Naive thymus-derived CD4-positive, alpha-beta T cell (primary cell): ENCODE data around the gene KDM4B. TPM values are rescaled to one million over a fixed set of nuclear protein-coding genes. Genes with fewer than 3 reads are reported as not detected.

ENCODE experiments used
- ATAC-seq: fragments of 150-1000 bp; cut with Tn5 transposase; 2 replicates; pipeline ENCODE4 v1.10.0; 2021; ENCODE audit warnings: mild to moderate bottlenecking, moderate library complexity
- CTCF ChIA-PET: fragments of 350-600 bp; sonication (Branson Sonifier 250); formaldehyde crosslinking; loops from one replicate; lab custom pipeline; 2021; ENCODE audit warnings: antibody characterized with exemption; lab: Charles Lee
- POLR2A ChIA-PET: fragments of 350-600 bp; sonication (Branson Sonifier 250); formaldehyde crosslinking; loops from one replicate; lab custom pipeline; 2021; ENCODE audit warnings: antibody characterized with exemption, inconsistent platforms; lab: Charles Lee
- DNase-seq, 9 donors: peaks; one replicate each; pipeline versions ENCODE4 v3.0.0 to v3.0.0-alpha.2; 2020 to 2022; ENCODE audit warnings: mixed read lengths in 1 of 9
- H3K27ac ChIP-seq: one replicate; pipeline ENCODE4 v1.7.0; 2013; ENCODE audit warnings: mild to moderate bottlenecking, low read depth, low read length, moderate library complexity
- H3K27me3 ChIP-seq, 2 donors: one replicate each; pipeline ENCODE4 v1.7.0; 2013; ENCODE audit warnings: low read length in 2 of 2, mild to moderate bottlenecking in 2 of 2, moderate library complexity in 2 of 2; ENCODE audit not compliant: control insufficient read depth in 2 of 2, insufficient read depth in 2 of 2
- H3K36me3 ChIP-seq, 3 experiments: 1 replicate in 2 of 3; 2 replicates in 1 of 3; pipeline ENCODE4 v1.7.0; 2013; ENCODE audit warnings: low read length in 3 of 3, mild to moderate bottlenecking in 3 of 3, moderate library complexity in 1 of 3; ENCODE audit not compliant: insufficient read depth in 3 of 3, control insufficient read depth in 2 of 3
- H3K4me1 ChIP-seq, 2 donors: one replicate each; pipeline ENCODE4 v1.7.0; 2013; ENCODE audit warnings: low read length in 2 of 2, mild to moderate bottlenecking in 2 of 2, moderate library complexity in 1 of 2; ENCODE audit not compliant: control insufficient read depth in 2 of 2, insufficient read depth in 2 of 2
- H3K4me3 ChIP-seq: 2 replicates; pipeline ENCODE4 v1.7.0; 2013; ENCODE audit warnings: mild to moderate bottlenecking, low read length
- H3K9me3 ChIP-seq, 3 experiments: 1 replicate in 2 of 3; 2 replicates in 1 of 3; pipeline ENCODE4 v1.7.0; 2013; ENCODE audit warnings: low read length in 3 of 3; ENCODE audit not compliant: control insufficient read depth in 2 of 3
- H3K27ac Mint-ChIP-seq, 9 donors: one replicate each; pipeline ENCODE4 v1.8.0; 2020 to 2022; ENCODE audit warnings: mixed read lengths in 9 of 9, mild to moderate bottlenecking in 8 of 9, moderate library complexity in 5 of 9, inconsistent platforms in 2 of 9
- H3K27me3 Mint-ChIP-seq, 5 donors: one replicate each; pipeline ENCODE4 v1.8.0; 2021 to 2022; ENCODE audit warnings: mixed read lengths in 5 of 5, mild to moderate bottlenecking in 1 of 5
- H3K36me3 Mint-ChIP-seq, 5 donors: one replicate each; pipeline ENCODE4 v1.8.0; 2020 to 2022; ENCODE audit warnings: mixed read lengths in 5 of 5, mild to moderate bottlenecking in 3 of 5, inconsistent platforms in 1 of 5
- H3K4me1 Mint-ChIP-seq, 7 donors: one replicate each; pipeline ENCODE4 v1.8.0; 2020 to 2022; ENCODE audit warnings: mixed read lengths in 7 of 7, mild to moderate bottlenecking in 3 of 7, inconsistent platforms in 1 of 7
- H3K4me3 Mint-ChIP-seq, 10 donors: one replicate each; pipeline ENCODE4 v1.8.0; 2020 to 2022; ENCODE audit warnings: mild to moderate bottlenecking in 10 of 10, mixed read lengths in 10 of 10, moderate library complexity in 6 of 10, inconsistent platforms in 2 of 10
- H3K9me3 Mint-ChIP-seq, 11 donors: one replicate each; pipeline ENCODE4 v1.8.0; 2020 to 2022; ENCODE audit warnings: mixed read lengths in 11 of 11, mild to moderate bottlenecking in 4 of 11, inconsistent platforms in 1 of 11, moderate library complexity in 1 of 11
- intact Hi-C, 2 donors: fragments of 100-400 bp; cut with micrococcal nuclease; formaldehyde crosslinking; loops; one replicate each; pipeline ENCODE4 v1.15.1; 2023
- polyA plus RNA-seq, 2 donors: library from polyadenylated mRNA; unstranded; fragments of 300-500 nt; fragmentation: Illumina TruSeq; gene quantifications; one replicate each; pipeline ENCODE4 v1.2.3, GENCODE V29; 2021
- total RNA-seq, 6 experiments: library from RNA in 5 of 6; stranded (reverse) in 5 of 6; gene quantifications; 1 replicate in 5 of 6; 2 replicates in 1 of 6; pipeline ENCODE4 v1.2.3 and lab custom pipeline; 2021 to 2026

Gene KDM4B
- total and polyA plus RNA-seq, 7 experiments from 2014 or later: 8.1 to 78.0 (median 46.7) TPM

DNA sequence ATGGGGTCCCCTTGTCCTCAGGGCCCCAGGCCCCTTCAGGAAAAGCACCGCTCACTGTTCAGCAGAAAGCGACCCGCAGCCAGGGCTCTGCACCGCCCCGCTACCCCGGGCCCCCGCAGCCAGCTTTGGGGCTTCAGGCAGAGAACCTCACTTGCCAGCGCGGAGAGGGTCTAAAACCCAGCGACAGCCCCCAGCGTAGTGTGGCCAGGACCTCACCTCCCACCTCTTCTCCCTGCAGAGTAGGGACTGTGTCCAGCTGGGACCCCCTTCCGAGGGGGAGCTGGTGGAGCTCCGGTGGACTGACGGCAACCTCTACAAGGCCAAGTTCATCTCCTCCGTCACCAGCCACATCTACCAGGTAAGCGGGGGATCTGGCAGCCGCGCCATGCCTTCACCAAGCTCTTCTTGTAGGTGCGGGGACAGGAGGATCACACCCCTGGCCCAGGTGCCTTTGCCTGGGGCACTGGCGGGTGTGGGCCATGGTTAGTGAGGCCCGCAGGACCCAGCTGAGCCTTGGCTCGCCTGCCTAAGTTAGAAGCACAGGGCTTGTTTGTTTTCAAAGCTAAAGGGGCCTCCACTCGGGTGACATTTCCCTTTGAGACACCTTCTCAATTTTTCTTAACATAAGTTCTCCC is 175.7 kb downstream of the KDM4B start:
- Mint-ChIP-seq H3K27me3 (peaks cover 0 to under 1% (median 0%) of the 10 kb centered on the region in 5 donors), H3K36me3 (peaks cover 0 to 34% (median 7%) of the 10 kb centered on the region in 5 donors), H3K27ac (no peak overlapping the region), H3K4me3 (no peak overlapping the region), H3K9me3 (peaks cover 0 to 3% (median 0%) of the 10 kb centered on the region in 11 donors), H3K4me1 (peaks cover under 1 to 15% (median 8%) of the 10 kb centered on the region in 7 donors)
- Histone ChIP-seq H3K27ac (no peak overlapping the region), H3K27me3 (no peaks in the 10 kb centered on the region), H3K36me3 (peaks cover 0 to 65% (median 0%) of the 10 kb centered on the region in 3 experiments), H3K4me1 (peaks cover 5 to 6% of the 10 kb centered on the region in 2 donors), H3K9me3 (no peaks in the 10 kb centered on the region), H3K4me3 (no peak overlapping the region)
- ChIA-PET CTCF (interaction anchor here (0.6 kb wide), 1 partner anchor 740 kb away, joined by 4 read pairs; no protein-coding TSS in a partner anchor), POLR2A (no interaction called here)
- intact Hi-C loops: no loop called here
- peak in 1 of 9 donors; percentile 5 for DNase-seq
- ATAC-seq: no peak

DNA sequence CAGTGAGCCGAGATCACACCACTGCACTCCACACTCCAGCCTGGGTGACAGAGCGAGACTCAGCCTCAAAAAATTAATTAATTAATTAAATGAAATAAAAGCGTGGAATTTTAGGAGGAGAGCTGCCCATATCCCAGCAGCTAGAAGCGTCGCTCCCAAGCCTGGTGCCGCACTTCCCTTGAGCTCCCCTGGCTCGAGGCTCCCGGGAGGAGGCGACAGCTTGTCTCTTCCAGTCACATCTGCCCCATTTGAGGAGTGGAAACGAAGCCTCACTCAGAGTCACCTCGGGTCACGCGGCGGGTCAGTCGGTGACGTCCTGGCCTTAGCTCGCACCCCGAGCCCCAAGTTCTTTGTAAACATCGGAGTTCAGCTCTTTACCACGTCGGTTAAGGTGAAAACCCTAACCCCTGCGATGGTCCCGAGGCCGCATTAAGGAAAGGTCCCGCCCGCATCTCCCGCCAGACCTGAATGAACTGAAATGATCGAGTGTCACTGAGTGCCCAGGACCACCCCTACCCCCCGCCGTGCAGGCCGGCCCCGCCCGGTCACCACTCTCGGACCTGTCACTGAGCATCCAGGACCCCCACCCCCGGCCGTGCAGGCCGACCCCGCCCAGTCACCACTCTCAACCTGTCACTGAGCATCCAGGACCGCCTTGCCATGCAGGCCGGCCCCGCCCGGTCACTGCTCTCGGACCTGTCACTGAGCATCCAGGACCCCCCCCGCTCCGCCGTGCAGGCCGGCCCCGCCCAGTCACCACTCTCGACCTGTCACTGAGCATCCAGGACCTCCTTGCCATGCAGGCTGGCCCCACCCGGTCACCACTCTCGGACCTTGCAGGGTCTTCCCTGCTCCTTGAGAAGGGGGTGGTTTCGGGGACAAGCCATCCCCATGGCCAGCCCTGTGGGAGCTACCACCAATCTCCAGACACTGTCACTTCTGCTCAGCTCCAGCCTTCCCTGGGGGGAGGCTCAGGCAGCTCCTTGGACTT is 176.9 kb downstream of the KDM4B start:
- Histone ChIP-seq H3K36me3 (peaks cover 0 to 67% (median 0%) of the 10 kb centered on the region in 3 experiments), H3K27me3 (no peaks in the 10 kb centered on the region), H3K4me3 (no peak overlapping the region), H3K27ac (no peak overlapping the region), H3K4me1 (no peaks in the 10 kb centered on the region), H3K9me3 (no peaks in the 10 kb centered on the region)
- Mint-ChIP-seq H3K27ac (no peak overlapping the region), H3K9me3 (peaks cover 0 to 2% (median 0%) of the 10 kb centered on the region in 11 donors), H3K27me3 (no peaks in the 10 kb centered on the region), H3K36me3 (peaks cover 0 to 34% (median 7%) of the 10 kb centered on the region in 5 donors), H3K4me3 (no peak overlapping the region), H3K4me1 (peaks cover 0 to 8% (median 3%) of the 10 kb centered on the region in 7 donors)
- ATAC-seq (no peak), DNase-seq (peak in 1 of 9 donors; percentile 8)
- ChIA-PET CTCF (interaction anchor here (0.6 kb wide), 1 partner anchor 12 kb away, joined by 3 read pairs; no protein-coding TSS in a partner anchor), POLR2A (no interaction called here)
- intact Hi-C loops: no loop called here

DNA sequence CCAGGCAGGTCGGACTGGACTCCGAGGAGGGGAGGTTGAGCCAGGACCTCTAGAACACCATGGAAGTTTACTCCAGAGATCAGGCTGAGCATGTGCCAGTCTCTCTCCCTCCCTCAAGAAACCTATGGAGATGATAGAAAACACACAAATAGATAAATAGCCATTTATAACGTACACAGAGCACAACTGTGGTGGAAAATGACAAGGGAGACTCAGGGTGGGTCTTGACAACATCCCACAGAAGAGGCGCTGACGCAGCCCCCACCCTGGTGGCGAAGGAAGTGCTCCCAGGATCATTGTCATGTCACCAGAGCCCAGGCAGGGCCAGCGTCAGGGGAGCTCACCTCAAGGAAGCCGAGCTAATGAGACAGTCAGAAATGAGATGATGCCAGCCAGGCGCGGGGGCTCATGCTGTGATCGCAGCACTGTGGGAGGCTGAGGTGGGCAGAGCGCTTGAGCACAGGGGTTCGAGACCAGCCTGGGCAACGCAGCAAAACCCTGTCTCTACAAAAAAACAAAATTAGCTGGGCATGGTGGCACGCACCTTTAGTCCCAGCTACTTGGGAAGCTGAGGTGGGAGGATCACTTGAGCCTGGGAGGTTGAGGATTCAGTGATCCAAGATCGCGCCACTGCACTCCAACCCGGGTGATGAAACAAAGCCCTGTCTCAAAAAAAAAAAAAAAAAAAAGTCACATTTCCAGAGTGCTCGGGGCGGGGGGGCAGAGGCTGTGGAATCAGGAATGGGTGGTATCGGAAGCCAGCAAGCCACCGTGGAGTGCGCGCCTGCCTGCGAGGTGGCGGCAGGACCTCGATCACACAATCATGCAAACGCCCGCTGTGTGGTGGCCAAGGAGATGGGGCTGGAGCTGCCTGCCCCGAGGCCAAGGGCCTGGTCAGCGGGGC is 178.4 kb downstream of the KDM4B start:
- peak in 1 of 9 donors; percentile 2 for DNase-seq

DNA sequence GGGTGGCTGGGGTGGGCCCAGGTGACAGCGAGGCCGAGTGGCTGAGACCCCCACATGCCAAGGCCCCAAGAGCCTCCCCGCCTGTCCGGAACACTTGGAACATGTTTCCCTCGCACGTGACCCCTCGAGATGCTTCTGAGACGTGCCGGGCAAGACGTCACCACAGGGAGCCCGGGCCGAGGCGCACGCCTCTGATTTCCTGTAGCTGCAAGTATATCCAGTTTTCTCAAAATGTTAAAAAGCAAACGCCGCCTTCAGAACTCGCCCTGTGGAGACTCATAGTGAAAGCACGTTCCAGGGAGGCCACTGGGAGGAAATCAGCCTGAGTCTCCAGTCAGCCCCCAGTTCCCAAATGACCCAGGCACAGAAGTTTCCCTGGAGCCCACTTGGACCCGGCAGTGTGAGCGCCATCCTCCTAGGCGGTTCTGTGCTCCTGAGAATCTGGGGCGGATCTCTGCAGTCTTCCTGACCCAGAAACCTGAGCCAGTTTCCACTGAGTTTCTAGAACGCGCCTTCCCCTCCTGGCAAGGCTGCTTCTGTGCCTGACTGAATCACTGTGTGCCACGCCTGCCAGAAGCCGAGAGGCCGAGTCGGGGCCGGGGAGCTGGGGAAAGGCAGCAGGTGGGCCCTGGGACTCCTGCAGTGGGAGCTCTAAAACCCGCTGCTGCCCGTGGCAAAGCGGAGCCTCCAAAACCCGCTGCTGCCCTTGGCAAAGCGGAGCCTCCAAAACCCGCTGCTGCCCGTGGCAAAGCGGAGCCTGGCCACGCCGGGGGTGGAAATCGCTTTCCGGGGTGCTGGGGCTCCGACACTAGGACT is 179.3 kb downstream of the KDM4B start:
- H3K36me3 Mint-ChIP-seq: peaks cover 0 to 34% (median 7%) of the 10 kb centered on the region in 5 donors
- no peaks in the 10 kb centered on the region for H3K27me3 Mint-ChIP-seq
- POLR2A ChIA-PET: no interaction called here
- ATAC-seq (no peak), DNase-seq (peak in 1 of 9 donors; percentile 2)
- H3K36me3 ChIP-seq: peaks cover 0 to 57% (median 0%) of the 10 kb centered on the region in 3 experiments
- H3K27me3 ChIP-seq: no peaks in the 10 kb centered on the region
- no peaks in the 10 kb centered on the region for H3K4me1 ChIP-seq
- peak overlapping the region in 1 of 9 donors; percentile 38 for H3K27ac Mint-ChIP-seq
- intact Hi-C loops: no loop called here
- no peak overlapping the region for H3K4me3 ChIP-seq
- H3K4me3 Mint-ChIP-seq: no peak overlapping the region
- H3K27ac ChIP-seq: no peak overlapping the region
- H3K9me3 ChIP-seq: no peaks in the 10 kb centered on the region
- peaks cover 0 to 2% (median 0%) of the 10 kb centered on the region in 11 donors for H3K9me3 Mint-ChIP-seq
- H3K4me1 Mint-ChIP-seq: peaks cover 0 to 4% (median 2%) of the 10 kb centered on the region in 7 donors
- CTCF ChIA-PET: no interaction called here

More for the DNA sequence above, 178.4 kb downstream of the KDM4B start:
- ATAC-seq: no peak
- ChIA-PET CTCF (no interaction called here), POLR2A (no interaction called here)
- no peaks in the 10 kb centered on the region for H3K9me3 ChIP-seq
- intact Hi-C loops: no loop called here
- H3K27me3 ChIP-seq: no peaks in the 10 kb centered on the region
- peak overlapping the region in 3 of 9 donors; percentile 43 to 79 (median 51) for H3K27ac Mint-ChIP-seq
- H3K36me3 Mint-ChIP-seq: peaks cover 0 to 34% (median 7%) of the 10 kb centered on the region in 5 donors
- H3K36me3 ChIP-seq: peaks cover 0 to 61% (median 0%) of the 10 kb centered on the region in 3 experiments
- no peak overlapping the region for H3K27ac ChIP-seq
- no peak overlapping the region for H3K4me3 Mint-ChIP-seq
- peaks cover 0 to 2% (median 0%) of the 10 kb centered on the region in 11 donors for H3K9me3 Mint-ChIP-seq
- no peaks in the 10 kb centered on the region for H3K27me3 Mint-ChIP-seq
- no peak overlapping the region for H3K4me3 ChIP-seq
- peaks cover 0 to 8% (median 3%) of the 10 kb centered on the region in 7 donors for H3K4me1 Mint-ChIP-seq
- no peaks in the 10 kb centered on the region for H3K4me1 ChIP-seq

DNA sequence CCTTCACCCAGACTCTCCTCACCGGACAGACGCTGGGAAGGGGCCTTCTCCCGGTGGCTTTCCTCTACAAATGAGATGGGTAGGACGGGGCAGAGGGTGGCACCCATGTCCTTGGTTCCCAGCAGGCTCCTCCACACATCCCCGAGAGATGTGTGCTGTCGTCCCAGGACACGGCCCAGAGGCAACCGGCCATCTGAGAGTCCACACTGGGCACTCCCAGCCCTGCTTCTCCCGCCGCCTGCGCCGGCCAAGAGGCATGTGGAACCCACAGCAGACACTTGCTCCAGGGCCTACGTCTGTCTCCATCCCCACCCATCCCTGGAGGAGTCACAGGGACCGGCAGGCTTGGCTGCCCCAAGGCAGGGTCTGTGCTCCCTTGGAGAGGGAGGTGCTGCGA is 179.9 kb downstream of the KDM4B start:
- H3K27ac Mint-ChIP-seq: peak overlapping the region in 1 of 9 donors; percentile 69
- intact Hi-C loops: no loop called here
- H3K4me1 ChIP-seq: no peaks in the 10 kb centered on the region
- H3K36me3 ChIP-seq: peaks cover 0 to 52% (median 0%) of the 10 kb centered on the region in 3 experiments
- H3K27me3 Mint-ChIP-seq: no peaks in the 10 kb centered on the region
- H3K4me3 Mint-ChIP-seq: no peak overlapping the region
- DNase-seq: no peak
- CTCF ChIA-PET: no interaction called here
- H3K27me3 ChIP-seq: no peaks in the 10 kb centered on the region
- H3K9me3 Mint-ChIP-seq: no peaks in the 10 kb centered on the region
- no peaks in the 10 kb centered on the region for H3K4me1 Mint-ChIP-seq
- no peak overlapping the region for H3K27ac ChIP-seq
- no peak overlapping the region for H3K4me3 ChIP-seq
- POLR2A ChIA-PET: no interaction called here
- H3K9me3 ChIP-seq: no peaks in the 10 kb centered on the region
- no peak for ATAC-seq
- H3K36me3 Mint-ChIP-seq: peaks cover 0 to 31% (median 7%) of the 10 kb centered on the region in 5 donors
